ENCODE data around the gene TECTB.

The TECTB gene

DNA sequence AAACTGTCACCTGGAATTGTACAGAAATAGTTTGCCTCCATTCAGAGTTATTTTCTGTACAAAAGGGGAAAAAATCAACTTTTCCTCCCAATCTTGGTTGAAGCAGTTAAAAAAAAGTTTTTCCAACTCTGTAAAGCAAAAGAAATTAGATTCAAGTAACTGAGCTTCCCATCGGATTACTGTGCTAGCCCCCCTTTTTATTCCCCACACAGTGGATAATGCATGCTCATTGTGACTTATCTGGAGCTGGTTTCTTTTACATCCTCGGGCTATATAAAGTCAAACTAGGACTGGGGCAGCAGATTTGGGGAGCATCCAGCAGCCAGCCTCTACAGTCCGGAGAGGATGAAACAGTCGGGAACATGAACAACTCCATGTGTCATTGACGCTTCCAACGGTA is at the start of gene TECTB:
Gene TECTB, plus strand, starts transcription at position 301 of the 400 bp plus-strand sequence. CDS start 335 bp downstream, outside the sequence.
- H3K4me1 ChIP-seq (ENCODE audit: control insufficient read depth in 1 of 2, insufficient read depth in 2 of 2, low read length in 2 of 2) = peaks cover 0 to 5% of the 10 kb centered on the region in 2 donors
- H3K27me3 ChIP-seq (ENCODE audit: control insufficient read depth in 1 of 2, insufficient read depth in 2 of 2, low read length in 2 of 2) = no peaks in the 10 kb centered on the region
- H3K9me3 ChIP-seq (ENCODE audit: control insufficient read depth in 1 of 2, low read length in 2 of 2) = no peaks in the 10 kb centered on the region
- H3K27ac ChIP-seq (ENCODE audit: low read depth, low read length) = no peak within 1 kb of the TSS
- no peak within 1 kb of the TSS for H3K4me3 ChIP-seq (ENCODE audit: low read depth in 1 of 2, low read length in 2 of 2)
- no peak within 1 kb of the TSS for H3K9ac ChIP-seq (ENCODE audit: low read depth in 1 of 2, low read length in 2 of 2)
- no peaks in the 10 kb centered on the region for H3K36me3 ChIP-seq (ENCODE audit: control insufficient read depth in 1 of 2, insufficient read depth in 2 of 2, low read length in 2 of 2)

DNA sequence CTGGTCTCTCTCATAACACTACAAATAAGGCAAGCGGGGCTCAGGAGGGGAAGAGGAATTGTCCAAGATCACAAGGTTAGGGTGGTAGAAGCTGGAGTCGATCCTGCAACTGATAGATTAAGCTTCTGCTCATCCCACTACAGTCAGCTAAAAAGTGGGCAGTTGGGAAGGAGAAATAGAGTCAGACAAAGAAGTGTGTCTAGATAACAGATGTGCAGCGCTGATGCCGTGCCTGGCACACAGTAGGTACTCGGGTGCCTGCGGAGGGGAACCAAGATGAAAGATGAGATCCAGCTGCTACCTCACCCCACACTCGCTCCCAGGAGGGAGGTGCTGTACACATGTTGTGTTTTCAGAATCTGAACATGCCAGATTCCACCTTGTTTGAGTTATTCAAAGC is 48.1 kb upstream of the TECTB start:
- Histone ChIP-seq H3K27me3 (ENCODE audit: control insufficient read depth in 1 of 2, insufficient read depth in 2 of 2, low read length in 2 of 2) (no peaks in the 10 kb centered on the region), H3K4me3 (ENCODE audit: low read depth in 1 of 2, low read length in 2 of 2) (no peak overlapping the region), H3K9me3 (ENCODE audit: control insufficient read depth in 1 of 2, low read length in 2 of 2) (peaks cover 5 to 10% of the 10 kb centered on the region in 2 donors), H3K9ac (ENCODE audit: low read depth in 1 of 2, low read length in 2 of 2) (no peak overlapping the region), H3K36me3 (ENCODE audit: control insufficient read depth in 1 of 2, insufficient read depth in 2 of 2, low read length in 2 of 2) (no peaks in the 10 kb centered on the region), H3K27ac (ENCODE audit: low read depth, low read length) (no peak overlapping the region), H3K4me1 (ENCODE audit: control insufficient read depth in 1 of 2, insufficient read depth in 2 of 2, low read length in 2 of 2) (no peaks in the 10 kb centered on the region)

DNA sequence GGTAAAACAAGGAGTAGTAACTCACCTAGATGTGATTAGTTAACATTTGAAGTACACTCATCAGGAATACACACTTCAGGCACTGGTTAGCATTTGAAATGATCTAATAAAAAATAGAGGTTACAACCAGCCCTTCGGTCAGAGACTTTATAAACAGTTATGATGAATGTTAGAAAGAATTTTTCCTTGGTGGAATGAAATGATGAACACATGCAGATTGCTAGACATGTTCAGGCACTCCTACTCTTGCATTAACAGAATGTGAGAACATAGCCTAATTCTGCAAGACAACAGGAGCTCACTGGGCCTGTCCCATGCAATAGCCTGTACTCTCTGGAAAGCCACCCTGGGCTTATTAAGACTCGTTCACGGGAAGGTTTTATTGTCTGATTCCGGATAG is 47.3 kb upstream of the TECTB start:
- Histone ChIP-seq H3K4me1 (ENCODE audit: control insufficient read depth in 1 of 2, insufficient read depth in 2 of 2, low read length in 2 of 2) (no peaks in the 10 kb centered on the region), H3K27me3 (ENCODE audit: control insufficient read depth in 1 of 2, insufficient read depth in 2 of 2, low read length in 2 of 2) (no peaks in the 10 kb centered on the region), H3K36me3 (ENCODE audit: control insufficient read depth in 1 of 2, insufficient read depth in 2 of 2, low read length in 2 of 2) (no peaks in the 10 kb centered on the region), H3K9me3 (ENCODE audit: control insufficient read depth in 1 of 2, low read length in 2 of 2) (peaks cover 6 to 11% of the 10 kb centered on the region in 2 donors), H3K27ac (ENCODE audit: low read depth, low read length) (no peak overlapping the region), H3K4me3 (ENCODE audit: low read depth in 1 of 2, low read length in 2 of 2) (no peak overlapping the region), H3K9ac (ENCODE audit: low read depth in 1 of 2, low read length in 2 of 2) (no peak overlapping the region)

DNA sequence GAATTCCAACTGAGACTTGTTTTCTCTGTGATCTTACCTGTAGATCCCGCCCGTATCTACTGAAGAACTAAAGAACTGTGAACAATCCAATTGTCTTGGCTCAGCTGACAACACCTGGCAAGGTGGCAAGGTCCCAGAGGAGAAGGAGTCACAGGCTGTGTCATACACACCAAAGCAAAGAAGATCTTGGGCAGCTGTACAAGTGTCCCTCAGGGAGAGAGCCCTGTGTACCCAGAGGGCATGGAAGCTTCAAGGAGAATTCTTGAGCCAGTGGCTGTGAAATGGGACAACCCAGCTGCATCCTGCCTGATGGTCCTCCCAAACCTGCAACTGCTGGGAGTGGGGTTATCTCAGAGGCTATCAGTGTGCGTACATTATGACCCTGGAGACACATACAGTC is 46.7 kb upstream of the TECTB start:
- Histone ChIP-seq H3K27ac (ENCODE audit: low read depth, low read length) (no peak overlapping the region), H3K4me3 (ENCODE audit: low read depth in 1 of 2, low read length in 2 of 2) (no peak overlapping the region), H3K36me3 (ENCODE audit: control insufficient read depth in 1 of 2, insufficient read depth in 2 of 2, low read length in 2 of 2) (no peaks in the 10 kb centered on the region), H3K9me3 (ENCODE audit: control insufficient read depth in 1 of 2, low read length in 2 of 2) (peaks cover 6 to 11% of the 10 kb centered on the region in 2 donors), H3K4me1 (ENCODE audit: control insufficient read depth in 1 of 2, insufficient read depth in 2 of 2, low read length in 2 of 2) (no peaks in the 10 kb centered on the region), H3K27me3 (ENCODE audit: control insufficient read depth in 1 of 2, insufficient read depth in 2 of 2, low read length in 2 of 2) (no peaks in the 10 kb centered on the region), H3K9ac (ENCODE audit: low read depth in 1 of 2, low read length in 2 of 2) (no peak overlapping the region)

DNA sequence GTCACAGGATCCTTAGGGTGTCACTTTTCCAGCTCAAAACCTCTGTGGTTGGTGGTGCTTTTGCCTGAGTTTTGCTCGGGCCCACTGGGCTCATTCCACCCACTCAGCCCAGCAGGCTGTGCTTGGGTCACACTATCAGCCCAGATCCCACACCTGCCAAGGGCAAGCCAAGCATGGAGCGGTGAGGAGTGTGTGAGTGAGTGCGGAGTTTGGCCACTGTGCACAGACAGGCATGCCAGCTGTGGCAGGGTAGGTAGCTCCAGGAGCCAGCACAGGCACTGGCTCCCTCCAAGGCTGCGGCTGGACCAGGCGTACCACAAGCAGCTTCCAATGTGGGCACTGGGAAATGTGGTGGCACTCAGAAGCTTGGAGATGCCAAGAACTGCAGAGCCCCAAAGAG is 43.9 kb upstream of the TECTB start:
- Histone ChIP-seq H3K36me3 (ENCODE audit: control insufficient read depth in 1 of 2, insufficient read depth in 2 of 2, low read length in 2 of 2) (no peaks in the 10 kb centered on the region), H3K4me3 (ENCODE audit: low read depth in 1 of 2, low read length in 2 of 2) (no peak overlapping the region), H3K9me3 (ENCODE audit: control insufficient read depth in 1 of 2, low read length in 2 of 2) (peaks cover 6 to 11% of the 10 kb centered on the region in 2 donors), H3K4me1 (ENCODE audit: control insufficient read depth in 1 of 2, insufficient read depth in 2 of 2, low read length in 2 of 2) (no peaks in the 10 kb centered on the region), H3K27me3 (ENCODE audit: control insufficient read depth in 1 of 2, insufficient read depth in 2 of 2, low read length in 2 of 2) (no peaks in the 10 kb centered on the region), H3K9ac (ENCODE audit: low read depth in 1 of 2, low read length in 2 of 2) (no peak overlapping the region), H3K27ac (ENCODE audit: low read depth, low read length) (no peak overlapping the region)

DNA sequence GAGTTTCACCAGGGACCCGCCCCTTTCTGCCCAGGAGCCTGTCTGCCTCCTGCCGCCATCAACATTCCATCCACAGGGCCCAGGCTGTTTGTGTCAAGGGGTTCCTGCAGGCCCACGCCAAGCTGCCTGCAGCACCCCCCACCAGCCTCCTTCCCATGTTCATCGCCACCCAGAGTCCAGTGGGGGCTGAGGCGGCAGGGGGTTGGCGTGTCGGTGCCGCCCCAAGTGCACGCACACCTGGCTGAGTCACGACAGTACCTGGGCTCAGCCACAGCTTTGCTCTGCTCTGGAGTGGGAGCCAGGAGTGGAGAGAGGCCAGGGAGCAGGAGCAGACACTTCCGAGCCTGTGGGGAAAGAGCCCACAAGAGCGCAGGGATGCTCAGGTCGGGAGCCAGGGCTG is 42.8 kb upstream of the TECTB start:
- H3K27ac ChIP-seq (ENCODE audit: low read depth, low read length) = no peak overlapping the region
- no peaks in the 10 kb centered on the region for H3K27me3 ChIP-seq (ENCODE audit: control insufficient read depth in 1 of 2, insufficient read depth in 2 of 2, low read length in 2 of 2)
- no peak overlapping the region for H3K9ac ChIP-seq (ENCODE audit: low read depth in 1 of 2, low read length in 2 of 2)
- H3K4me1 ChIP-seq (ENCODE audit: control insufficient read depth in 1 of 2, insufficient read depth in 2 of 2, low read length in 2 of 2) = no peaks in the 10 kb centered on the region
- H3K9me3 ChIP-seq (ENCODE audit: control insufficient read depth in 1 of 2, low read length in 2 of 2) = peaks cover 6 to 11% of the 10 kb centered on the region in 2 donors
- no peaks in the 10 kb centered on the region for H3K36me3 ChIP-seq (ENCODE audit: control insufficient read depth in 1 of 2, insufficient read depth in 2 of 2, low read length in 2 of 2)
- H3K4me3 ChIP-seq (ENCODE audit: low read depth in 1 of 2, low read length in 2 of 2) = no peak overlapping the region

DNA sequence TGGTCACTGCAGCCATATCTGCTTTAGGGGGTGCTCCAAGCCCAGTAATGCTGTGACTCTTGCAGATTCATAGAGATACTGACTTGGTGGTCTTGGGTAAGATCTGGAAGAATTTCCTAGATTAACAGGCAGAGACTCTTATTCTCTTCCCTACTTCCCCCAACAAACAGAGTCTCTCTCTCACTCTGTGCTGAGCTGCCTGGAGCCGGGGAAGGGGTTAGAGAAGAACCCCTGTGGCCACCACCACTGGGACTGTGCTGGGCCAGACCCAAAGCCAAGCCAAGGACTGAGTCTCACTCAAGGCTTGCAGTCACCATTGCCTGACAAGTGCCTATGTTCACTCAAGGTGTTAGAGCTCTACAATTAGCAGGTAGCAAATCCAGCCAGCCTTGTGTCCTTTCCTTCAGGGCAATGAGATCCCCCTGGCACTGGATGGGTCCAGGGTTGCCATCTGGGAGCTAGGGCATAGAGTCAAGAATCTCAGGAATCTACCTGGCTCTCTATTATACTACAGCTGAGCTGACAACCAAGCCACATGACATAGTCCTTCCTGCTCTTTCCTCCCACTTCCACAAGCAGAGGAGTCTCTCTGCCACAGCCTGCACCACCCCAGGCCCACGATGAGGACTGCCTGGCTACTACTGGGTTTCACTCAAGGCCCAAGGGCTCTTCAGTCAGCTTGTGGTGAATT is 41.4 kb upstream of the TECTB start:
- Histone ChIP-seq H3K27me3 (ENCODE audit: control insufficient read depth in 1 of 2, insufficient read depth in 2 of 2, low read length in 2 of 2) (no peaks in the 10 kb centered on the region), H3K9ac (ENCODE audit: low read depth in 1 of 2, low read length in 2 of 2) (no peak overlapping the region), H3K27ac (ENCODE audit: low read depth, low read length) (no peak overlapping the region), H3K4me3 (ENCODE audit: low read depth in 1 of 2, low read length in 2 of 2) (no peak overlapping the region), H3K36me3 (ENCODE audit: control insufficient read depth in 1 of 2, insufficient read depth in 2 of 2, low read length in 2 of 2) (no peaks in the 10 kb centered on the region), H3K9me3 (ENCODE audit: control insufficient read depth in 1 of 2, low read length in 2 of 2) (peaks cover 6 to 11% of the 10 kb centered on the region in 2 donors), H3K4me1 (ENCODE audit: control insufficient read depth in 1 of 2, insufficient read depth in 2 of 2, low read length in 2 of 2) (no peaks in the 10 kb centered on the region)

DNA sequence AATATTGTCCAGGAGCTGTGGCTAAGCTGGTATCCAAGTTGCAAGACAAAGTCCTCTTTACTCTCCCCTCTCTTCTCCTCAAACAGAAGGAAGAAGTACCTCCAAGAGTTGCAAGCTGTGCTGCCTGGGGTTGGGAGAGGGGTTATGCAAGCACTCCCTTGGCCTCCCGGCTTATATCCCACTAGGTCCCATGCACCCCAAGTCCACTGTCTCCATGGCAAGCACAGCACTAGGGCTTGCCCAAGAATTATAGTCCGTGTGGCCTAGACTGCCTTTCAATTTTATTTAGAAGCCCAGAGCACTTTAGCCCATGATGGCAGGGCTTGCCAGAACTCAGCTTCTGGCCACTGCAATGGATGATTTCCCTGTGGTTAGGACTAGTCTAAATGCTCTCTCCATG is 40.4 kb upstream of the TECTB start:
- H3K9me3 ChIP-seq (ENCODE audit: control insufficient read depth in 1 of 2, low read length in 2 of 2) = peaks cover 6 to 11% of the 10 kb centered on the region in 2 donors
- no peak overlapping the region for H3K4me3 ChIP-seq (ENCODE audit: low read depth in 1 of 2, low read length in 2 of 2)
- H3K9ac ChIP-seq (ENCODE audit: low read depth in 1 of 2, low read length in 2 of 2) = no peak overlapping the region
- H3K27ac ChIP-seq (ENCODE audit: low read depth, low read length) = no peak overlapping the region
- H3K36me3 ChIP-seq (ENCODE audit: control insufficient read depth in 1 of 2, insufficient read depth in 2 of 2, low read length in 2 of 2) = no peaks in the 10 kb centered on the region
- no peaks in the 10 kb centered on the region for H3K4me1 ChIP-seq (ENCODE audit: control insufficient read depth in 1 of 2, insufficient read depth in 2 of 2, low read length in 2 of 2)
- no peaks in the 10 kb centered on the region for H3K27me3 ChIP-seq (ENCODE audit: control insufficient read depth in 1 of 2, insufficient read depth in 2 of 2, low read length in 2 of 2)

DNA sequence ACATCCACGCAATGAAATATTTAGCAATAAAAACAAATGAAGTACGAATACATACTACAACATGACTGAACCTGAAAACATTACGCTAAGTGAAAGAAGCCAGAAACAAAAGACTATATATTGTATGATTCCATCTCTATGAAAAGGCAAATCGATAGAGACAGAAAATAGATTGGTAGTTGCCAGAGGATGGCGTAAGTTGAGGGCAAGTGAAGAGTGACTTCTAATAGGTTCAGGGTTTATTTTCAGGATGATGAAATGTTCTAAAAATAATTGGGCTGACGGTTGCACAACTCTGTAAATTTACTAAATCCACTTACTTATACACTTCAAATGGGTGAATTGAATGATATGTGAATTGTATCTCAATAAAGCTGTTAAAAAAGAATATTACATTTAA is 39.5 kb upstream of the TECTB start:
- H3K36me3 ChIP-seq (ENCODE audit: control insufficient read depth in 1 of 2, insufficient read depth in 2 of 2, low read length in 2 of 2) = no peaks in the 10 kb centered on the region
- no peak overlapping the region for H3K4me3 ChIP-seq (ENCODE audit: low read depth in 1 of 2, low read length in 2 of 2)
- H3K9me3 ChIP-seq (ENCODE audit: control insufficient read depth in 1 of 2, low read length in 2 of 2) = peaks cover 6 to 12% of the 10 kb centered on the region in 2 donors
- H3K9ac ChIP-seq (ENCODE audit: low read depth in 1 of 2, low read length in 2 of 2) = no peak overlapping the region
- H3K4me1 ChIP-seq (ENCODE audit: control insufficient read depth in 1 of 2, insufficient read depth in 2 of 2, low read length in 2 of 2) = no peaks in the 10 kb centered on the region
- no peak overlapping the region for H3K27ac ChIP-seq (ENCODE audit: low read depth, low read length)
- no peaks in the 10 kb centered on the region for H3K27me3 ChIP-seq (ENCODE audit: control insufficient read depth in 1 of 2, insufficient read depth in 2 of 2, low read length in 2 of 2)

DNA sequence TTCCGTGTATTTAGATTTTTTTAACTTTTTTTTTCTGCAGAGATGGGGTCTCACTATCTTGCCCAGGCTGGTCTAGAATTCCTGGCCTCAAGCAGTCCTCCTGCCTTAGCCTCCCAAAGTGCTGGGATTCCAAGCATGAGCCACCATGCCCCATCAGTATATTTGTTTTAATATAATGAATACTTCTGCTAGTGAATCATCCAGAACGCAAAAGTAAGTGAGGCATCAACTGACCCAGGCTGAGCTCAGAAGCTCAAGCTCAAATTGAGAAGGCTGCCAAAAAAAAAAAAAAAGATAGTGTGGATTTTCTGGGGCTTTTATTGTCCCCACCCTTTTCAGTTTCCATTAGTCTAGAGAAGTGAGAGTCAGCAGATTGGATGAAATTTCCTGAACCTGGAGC is 39.0 kb upstream of the TECTB start:
- no peaks in the 10 kb centered on the region for H3K36me3 ChIP-seq (ENCODE audit: control insufficient read depth in 1 of 2, insufficient read depth in 2 of 2, low read length in 2 of 2)
- H3K27ac ChIP-seq (ENCODE audit: low read depth, low read length) = no peak overlapping the region
- no peak overlapping the region for H3K9ac ChIP-seq (ENCODE audit: low read depth in 1 of 2, low read length in 2 of 2)
- H3K9me3 ChIP-seq (ENCODE audit: control insufficient read depth in 1 of 2, low read length in 2 of 2) = peaks cover 9 to 16% of the 10 kb centered on the region in 2 donors
- H3K27me3 ChIP-seq (ENCODE audit: control insufficient read depth in 1 of 2, insufficient read depth in 2 of 2, low read length in 2 of 2) = no peaks in the 10 kb centered on the region
- H3K4me1 ChIP-seq (ENCODE audit: control insufficient read depth in 1 of 2, insufficient read depth in 2 of 2, low read length in 2 of 2) = no peaks in the 10 kb centered on the region
- no peak overlapping the region for H3K4me3 ChIP-seq (ENCODE audit: low read depth in 1 of 2, low read length in 2 of 2)
